Measurements from ENCODE around the gene ATG4C.

- no peak for TF ChIP-seq EZH2 (IDR thresholded peaks at IDR 0.05; ENCODE audit: insufficient read depth, poor library complexity, severe bottlenecking)
- TF ChIP-seq EZH2phosphoT487 (IDR thresholded peaks at IDR 0.05; ENCODE audit: insufficient read depth, low read depth), result no peak
Measured at GRCh38 chr1:62884156-62884740, 100.3 kb downstream of the ATG4C start.

All from GM23248 (cell line).